Activated CD4-positive, alpha-beta T cell treated with anti-CD3 and anti-CD28 coated beads, Interleukin-2, Interleukin-4, amounts not matched to agents 100 ng/mL and 50 ng/mL, durations not matched to agents 16 hours and 8 hours (primary cell): Measurements from ENCODE around the gene CYTH1.
A peak's percentile ranks its signal among the peaks of the same experiment; 100 is the strongest.

ENCODE experiments used
- DNase-seq: peaks from one replicate; pipeline ENCODE4 v3.0.0-alpha.2; 2020; ENCODE audit warnings: low spot score

CYTH1 gene

GRCh38 chr17:78715876-78716275, 66.2 kb downstream of the CYTH1 start:
- no peak for DNase-seq

GRCh38 chr17:78715000-78715771, 66.9 kb downstream of the CYTH1 start:
- DNase-seq: no peak

- no peak for DNase-seq
These were observed 67.5 kb downstream of the CYTH1 start for GRCh38 chr17:78714534-78714933.

- DNase-seq: no peak
These were observed 70.0 kb downstream of the CYTH1 start for GRCh38 chr17:78712043-78712442.

- no peak for DNase-seq
These were observed 71.5 kb downstream of the CYTH1 start for GRCh38 chr17:78710607-78711006.

- peak; percentile 54 for DNase-seq
These were observed 72.3 kb downstream of the CYTH1 start for GRCh38 chr17:78709751-78710181.

- DNase-seq: peak; percentile 58
These were observed 72.9 kb downstream of the CYTH1 start for GRCh38 chr17:78709119-78709681.

- peak; percentile 73 for DNase-seq
These were observed 73.5 kb downstream of the CYTH1 start for GRCh38 chr17:78708510-78708973.

- DNase-seq: no peak
These were observed 74.2 kb downstream of the CYTH1 start for GRCh38 chr17:78707923-78708322.

GRCh38 chr17:78707016-78707415, 75.1 kb downstream of the CYTH1 start:
- no peak for DNase-seq

GRCh38 chr17:78706271-78706915, 75.7 kb downstream of the CYTH1 start:
- no peak for DNase-seq

GRCh38 chr17:78705071-78705470, 77.0 kb downstream of the CYTH1 start:
- no peak for DNase-seq

- DNase-seq: no peak
These were observed 77.5 kb downstream of the CYTH1 start for GRCh38 chr17:78704594-78704993.

GRCh38 chr17:78697554-78698343, 84.3 kb downstream of the CYTH1 start:
- no peak for DNase-seq

GRCh38 chr17:78697122-78697521, 85.0 kb downstream of the CYTH1 start:
- DNase-seq: no peak

GRCh38 chr17:78696016-78696982, 85.8 kb downstream of the CYTH1 start:
- no peak for DNase-seq

GRCh38 chr17:78694805-78695531, 87.1 kb downstream of the CYTH1 start:
- DNase-seq: no peak

- DNase-seq: no peak
These were observed 88.6 kb downstream of the CYTH1 start for GRCh38 chr17:78693346-78694083.

GRCh38 chr17:78692460-78693010, 89.5 kb downstream of the CYTH1 start:
- no peak for DNase-seq
